SW 1271 (cell line): ENCODE data around the gene FBXO4.
"Not testable (repeated sequence)": the region's sequence is repeated elsewhere in the genome, so short reads cannot be mapped to it uniquely, and the experiment has no call there.

Experiments used
- DNase-seq, 2 experiments: peaks; one replicate each; lab custom pipeline; 2025; lab: John Stamatoyannopoulos, UW

The FBXO4 gene

DNA sequence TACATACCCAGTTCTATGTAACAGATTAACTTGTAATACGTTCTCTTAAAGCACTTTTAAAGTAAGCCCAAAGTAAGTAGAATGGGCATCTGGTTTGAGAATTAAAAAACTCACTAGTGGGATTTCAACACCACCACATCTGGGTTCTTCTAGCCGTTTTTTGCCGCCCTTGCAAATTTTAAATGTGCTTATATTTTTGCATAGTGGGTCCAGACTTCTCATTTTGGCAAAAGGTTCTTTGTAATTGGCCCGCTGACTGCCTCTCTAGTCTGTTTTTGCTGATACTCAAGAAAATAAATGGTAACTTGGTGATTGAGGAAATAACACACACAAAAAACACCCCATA, 582 bp upstream of the FBXO4 start:
- DNase-seq, result no peak

DNA sequence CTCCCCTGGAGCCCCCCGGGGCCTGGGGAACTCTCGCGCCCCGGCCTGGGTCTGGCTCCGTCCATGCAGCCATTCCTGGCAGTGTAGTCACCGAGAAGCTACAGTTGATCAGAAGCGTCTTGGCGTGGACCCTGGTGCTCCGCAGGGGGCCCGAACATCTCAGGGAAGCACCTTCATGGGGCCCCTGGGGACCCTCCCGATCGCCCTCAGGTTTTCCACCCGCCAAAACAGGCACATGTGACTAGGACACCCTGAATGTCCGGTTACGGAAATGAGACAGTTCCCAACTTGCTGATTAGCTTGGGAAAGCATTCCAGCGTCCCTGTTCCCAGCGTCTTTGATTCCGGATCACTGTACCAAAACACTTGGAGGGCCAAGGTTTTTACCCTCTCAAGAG, 472 bp downstream of the FBXO4 start:
- DNase-seq, result no peak

- no peak for DNase-seq
Measured at GRCh38 chr5:41927604-41928003, 2.5 kb downstream of the FBXO4 start.

DNA sequence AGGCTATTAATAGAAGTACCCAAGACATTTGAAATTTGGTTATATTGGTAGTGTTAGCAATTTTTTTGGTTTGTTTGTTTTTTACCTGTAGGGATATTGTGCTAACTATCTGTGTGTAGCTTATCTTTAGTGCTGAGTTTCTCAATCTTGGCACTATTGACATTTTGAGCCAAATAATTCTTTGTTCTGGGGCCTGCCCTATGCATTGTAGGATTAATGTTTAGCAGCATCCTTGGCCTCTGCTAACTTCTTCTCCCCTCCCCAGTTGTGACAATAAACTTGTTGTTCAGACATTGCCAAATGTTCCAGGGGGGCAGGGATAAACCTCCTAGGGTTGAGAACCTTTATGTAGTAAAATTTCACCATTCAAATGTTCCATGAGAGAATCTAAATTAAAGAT, 4.0 kb downstream of the FBXO4 start:
- DNase-seq, result no peak

DNA sequence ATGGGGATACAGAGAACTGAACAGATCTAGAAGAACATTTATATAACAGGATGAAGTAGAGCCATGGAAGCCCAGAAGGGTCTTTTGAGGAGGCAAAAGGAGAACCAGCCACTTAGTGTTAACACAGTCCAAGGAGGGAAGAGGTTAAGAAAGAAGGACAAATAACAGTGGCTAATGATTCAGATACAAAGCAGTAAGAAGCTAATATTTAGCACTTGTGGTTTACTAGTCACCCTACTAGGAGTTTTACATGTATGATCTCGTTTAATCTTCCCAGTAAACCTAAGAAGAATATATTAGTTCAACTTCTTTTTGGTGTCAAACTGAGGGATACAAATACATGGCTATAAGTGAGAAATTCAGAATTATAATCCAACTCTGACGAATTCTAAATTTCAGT, 7.7 kb downstream of the FBXO4 start:
- DNase-seq, result no peak

DNA sequence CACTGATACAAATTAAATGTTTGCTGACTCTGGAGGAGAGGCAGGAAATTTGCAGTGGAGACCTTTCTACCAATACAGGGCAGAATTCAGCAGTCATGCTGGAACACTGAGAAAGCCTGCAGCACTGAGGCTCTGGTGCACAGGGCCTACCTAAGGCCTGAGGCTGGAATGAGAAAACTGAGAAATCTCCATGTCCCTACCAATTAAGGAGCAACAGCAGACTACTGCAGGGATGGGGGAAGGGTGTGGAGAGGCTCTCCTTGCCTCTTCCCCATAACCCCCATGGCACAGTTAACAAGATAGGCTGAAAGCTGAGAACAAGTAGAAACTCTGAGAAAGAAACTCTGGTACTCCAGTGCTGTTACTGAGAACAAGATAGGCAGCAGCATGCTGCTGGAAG, 10.5 kb downstream of the FBXO4 start:
- no peak for DNase-seq

DNA sequence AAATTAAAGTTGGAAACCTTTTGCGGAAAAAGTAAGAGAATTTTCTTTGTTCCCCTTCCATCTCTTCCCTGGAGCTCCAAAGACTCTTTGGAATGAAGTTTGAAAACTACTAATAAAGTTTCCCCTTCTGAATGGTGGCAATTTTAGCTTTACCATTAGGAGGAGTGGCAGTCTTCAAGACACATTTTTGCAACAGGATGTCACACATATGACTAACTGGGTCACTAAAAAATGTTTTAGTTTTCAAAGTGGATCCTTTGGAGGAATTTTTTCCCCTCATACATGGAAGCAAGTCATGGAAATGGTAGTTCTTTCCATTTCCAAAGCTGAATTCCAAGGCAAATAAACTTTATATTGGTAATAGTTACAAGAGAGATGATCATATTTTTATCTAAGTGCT, 15.6 kb downstream of the FBXO4 start:
- DNase-seq, result no peak

DNA sequence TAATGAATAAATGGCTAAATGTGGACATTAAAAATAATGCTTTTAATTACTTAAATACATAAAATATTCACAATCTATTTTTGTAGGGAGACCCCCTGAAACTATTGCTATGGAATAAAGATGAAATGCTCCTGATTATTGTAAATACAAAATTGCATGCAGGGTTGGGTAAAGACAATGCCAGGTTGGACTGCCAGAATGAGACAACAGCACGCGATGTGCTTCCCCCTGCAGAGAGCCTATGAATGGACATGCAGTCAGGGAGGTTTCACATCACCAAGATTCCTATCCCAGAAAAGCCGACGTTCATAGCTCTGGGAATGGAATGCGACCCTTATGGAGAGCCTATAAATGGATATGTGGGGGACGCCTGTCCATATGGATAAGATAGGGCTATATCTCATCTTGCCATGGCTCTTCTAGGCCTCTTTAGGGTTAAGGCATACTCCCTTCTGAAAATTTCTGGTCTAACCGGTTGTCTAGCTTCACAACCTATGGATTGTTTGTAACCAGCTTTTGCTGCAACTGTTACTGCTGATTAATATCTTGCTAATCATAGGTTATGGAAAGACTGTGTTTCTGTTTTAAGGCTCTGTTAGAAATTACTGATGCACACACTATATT, 20.4 kb downstream of the FBXO4 start:
- not testable (repeated sequence) for DNase-seq

DNA sequence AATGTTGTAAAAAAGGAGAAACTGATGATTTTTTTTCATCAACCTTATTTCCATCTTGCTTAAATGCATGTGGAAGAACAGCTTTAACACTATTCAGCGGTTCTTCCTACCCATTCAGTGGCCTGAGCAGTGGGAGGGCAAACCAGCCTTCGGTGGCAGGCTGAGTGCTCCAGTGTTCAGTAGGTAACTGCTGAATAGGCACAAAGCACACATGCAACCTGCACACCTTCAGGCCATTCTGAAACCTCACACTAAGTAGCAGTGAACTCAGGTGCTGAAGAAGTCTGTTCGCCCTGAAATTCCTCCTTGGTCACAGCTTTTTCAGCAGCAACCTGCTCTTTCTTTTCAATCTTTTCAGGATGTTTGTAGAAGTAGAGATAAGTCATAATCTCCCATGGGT, 26.1 kb downstream of the FBXO4 start:
- no peak for DNase-seq

DNA sequence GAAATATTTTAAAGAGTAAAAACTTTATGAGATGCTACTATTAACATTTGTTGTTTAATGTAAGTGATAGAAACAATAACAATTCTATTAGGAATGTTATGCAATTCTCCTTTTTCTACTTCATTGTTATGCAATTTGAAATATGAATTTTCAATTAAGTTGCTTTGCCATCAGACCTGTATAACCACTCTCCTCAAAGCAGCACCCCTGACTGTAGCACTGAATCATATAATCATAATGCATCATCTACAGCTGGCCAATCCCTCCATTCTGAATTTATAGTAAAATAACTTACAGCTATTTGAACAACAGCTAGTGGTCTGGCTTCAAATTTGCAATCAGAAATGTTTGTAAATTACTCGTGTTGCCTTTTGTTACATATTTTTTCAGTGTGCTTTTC, 29.2 kb downstream of the FBXO4 start:
- no peak for DNase-seq

GRCh38 chr5:41955432-41956024, 30.4 kb downstream of the FBXO4 start:
- no peak for DNase-seq

GRCh38 chr5:41956943-41957342, 31.9 kb downstream of the FBXO4 start:
- no peak for DNase-seq

- DNase-seq, result no peak
Measured at GRCh38 chr5:41960481-41960880, 35.4 kb downstream of the FBXO4 start.

- DNase-seq, result no peak
Measured at GRCh38 chr5:41961736-41962135, 36.7 kb downstream of the FBXO4 start.

GRCh38 chr5:41962491-41962890, 37.4 kb downstream of the FBXO4 start:
- DNase-seq, result no peak

DNA sequence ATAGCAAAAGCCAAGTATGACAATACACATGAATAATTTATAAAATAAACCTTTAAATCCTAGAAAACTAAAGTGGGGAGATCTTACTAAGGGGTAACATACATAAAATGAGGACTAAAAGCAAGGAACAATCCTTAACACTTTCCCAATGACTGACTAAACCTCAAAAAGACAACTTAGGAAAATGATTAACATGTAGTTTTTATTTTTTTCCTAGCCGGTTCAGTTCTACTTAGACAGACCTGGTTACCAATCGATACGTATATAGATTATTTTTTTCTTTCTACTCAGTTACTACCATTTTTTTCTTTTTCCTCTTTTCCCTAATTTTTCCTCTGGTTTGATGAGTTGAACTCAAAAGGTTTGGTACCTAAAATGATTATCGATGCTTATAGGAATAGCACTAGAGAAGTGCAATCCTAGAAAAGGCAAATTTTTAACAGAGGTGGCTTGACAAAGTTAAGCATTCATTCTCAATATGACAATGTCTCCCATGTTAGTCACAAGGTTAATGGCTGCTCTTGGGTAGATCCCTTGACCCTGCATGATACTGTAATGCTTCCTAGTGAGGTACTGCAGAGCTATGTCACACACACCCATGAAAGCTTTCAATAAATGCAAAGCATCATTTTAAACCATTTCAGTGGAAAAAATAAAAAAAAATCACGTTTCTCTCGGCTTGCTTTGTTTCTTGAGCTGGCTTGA, 41.5 kb downstream of the FBXO4 start:
- DNase-seq, result no peak

- no peak for DNase-seq
Measured at GRCh38 chr5:41967401-41967800, 42.3 kb downstream of the FBXO4 start.

GRCh38 chr5:41968153-41968723, 43.2 kb downstream of the FBXO4 start:
- no peak for DNase-seq

- no peak for DNase-seq
Measured at GRCh38 chr5:41973087-41973486, 48.0 kb downstream of the FBXO4 start.

DNA sequence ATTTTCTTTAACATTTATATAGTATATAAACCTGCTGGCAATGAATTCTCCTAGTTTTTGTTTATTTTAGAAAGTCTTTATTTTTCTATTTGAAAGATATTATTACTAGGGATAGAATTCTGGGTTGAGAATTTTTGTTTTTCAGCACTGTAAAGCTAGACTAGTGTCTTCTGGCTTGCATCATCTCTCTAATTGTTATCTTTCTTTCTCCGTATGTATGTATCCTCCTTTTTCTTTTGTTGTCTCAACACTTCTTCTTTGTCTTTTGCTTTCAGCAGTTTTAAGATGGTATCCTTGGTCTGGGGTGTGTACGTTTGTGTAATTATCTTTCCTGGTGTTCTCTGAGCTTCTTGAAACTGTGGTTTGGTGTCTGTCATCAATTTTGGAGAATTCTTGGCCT, 48.8 kb downstream of the FBXO4 start:
- DNase-seq, result no peak

DNA sequence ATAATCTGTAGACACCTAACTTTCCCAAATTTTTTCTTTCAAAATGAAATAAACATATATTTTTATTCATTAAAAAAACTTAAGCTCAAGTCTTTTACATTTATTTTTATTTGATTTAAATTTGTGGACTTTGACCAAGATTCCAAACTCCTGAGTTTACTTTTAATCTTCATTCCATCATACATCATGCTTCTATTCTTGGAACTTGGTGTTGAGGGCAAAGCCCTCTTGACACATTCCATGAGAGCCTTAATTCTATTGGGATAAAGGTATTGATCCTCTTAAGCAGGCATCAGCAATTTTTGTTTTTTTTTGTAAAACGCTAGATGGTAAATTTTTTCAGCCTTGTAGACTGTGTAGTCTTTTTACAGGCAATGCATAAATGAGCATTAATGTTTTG, 53.6 kb downstream of the FBXO4 start:
- DNase-seq, result no peak

DNA sequence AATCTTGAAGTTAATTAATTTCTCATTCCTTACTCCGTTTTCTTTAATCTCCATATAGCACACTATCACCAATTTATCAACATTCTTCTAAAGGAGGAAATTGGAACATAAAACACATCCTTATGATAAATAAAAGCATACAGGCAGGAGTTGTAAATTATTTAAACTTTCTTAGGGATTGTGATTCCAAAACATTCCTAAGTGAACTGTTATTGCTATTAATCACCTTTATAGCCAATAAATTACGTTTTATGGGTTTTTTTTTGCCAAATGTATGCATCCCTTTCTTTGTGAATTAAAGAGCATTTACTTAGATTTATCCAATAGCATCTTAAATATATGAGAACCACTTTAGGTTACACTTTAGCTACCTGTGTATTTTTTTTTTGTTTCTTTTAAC, 55.3 kb downstream of the FBXO4 start:
- no peak for DNase-seq

GRCh38 chr5:41980870-41981269, 55.8 kb downstream of the FBXO4 start:
- DNase-seq, result no peak
